IPS-15b (cell line): Measurements from ENCODE around the gene GALNT17.
A peak's percentile ranks its signal among the peaks of the same experiment; 100 is the strongest.
"Not testable (repeated sequence)": the region's sequence is repeated elsewhere in the genome, so short reads cannot be mapped to it uniquely, and the experiment has no call there.

ENCODE experiments used
- H3K27me3 ChIP-seq: one replicate; pipeline ENCODE4 v1.6.1; 2013; ENCODE audit warnings: low read length; ENCODE audit not compliant: control insufficient read depth, insufficient read depth
- H3K36me3 ChIP-seq: one replicate; pipeline ENCODE4 v1.6.1; 2013; ENCODE audit warnings: low read length; ENCODE audit not compliant: control insufficient read depth, insufficient read depth
- H3K4me1 ChIP-seq: one replicate; pipeline ENCODE4 v1.6.1; 2013; ENCODE audit warnings: mild to moderate bottlenecking, low read length; ENCODE audit not compliant: control insufficient read depth, insufficient read depth
- H3K4me3 ChIP-seq: one replicate; pipeline ENCODE4 v1.5.1; 2013; ENCODE audit warnings: low read depth, low read length
- H3K9ac ChIP-seq: one replicate; pipeline ENCODE4 v1.6.1; 2013; ENCODE audit warnings: low read depth, mild to moderate bottlenecking, low read length
- H3K9me3 ChIP-seq: one replicate; pipeline ENCODE4 v1.6.1; 2013; ENCODE audit warnings: mild to moderate bottlenecking, low read length; ENCODE audit not compliant: control insufficient read depth, insufficient read depth

Gene GALNT17

DNA sequence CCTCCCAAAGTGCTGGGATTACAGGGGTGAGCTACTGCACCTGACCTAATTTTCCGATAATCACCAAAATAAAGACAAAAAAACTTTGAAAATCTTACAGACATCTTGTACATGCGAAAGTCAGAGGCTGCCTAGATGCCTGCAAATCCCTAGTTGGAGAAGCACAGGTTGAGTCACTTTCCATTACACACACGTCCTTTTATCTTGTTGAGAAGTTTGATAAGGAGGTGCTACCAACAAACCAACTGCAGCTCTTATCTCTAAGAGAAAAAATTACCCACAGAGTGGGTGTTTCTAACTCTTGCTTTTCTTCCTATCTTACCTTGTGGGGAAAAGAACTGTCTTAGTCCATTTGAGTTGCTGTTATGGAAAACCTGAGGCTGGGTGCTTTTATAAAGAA lies 589.8 kb downstream of the GALNT17 start:
- Histone ChIP-seq H3K36me3 (no peaks in the 10 kb centered on the region), H3K4me1 (no peaks in the 10 kb centered on the region), H3K9ac (no peak overlapping the region), H3K27me3 (no peaks in the 10 kb centered on the region), H3K4me3 (no peak overlapping the region), H3K9me3 (no peaks in the 10 kb centered on the region)

DNA sequence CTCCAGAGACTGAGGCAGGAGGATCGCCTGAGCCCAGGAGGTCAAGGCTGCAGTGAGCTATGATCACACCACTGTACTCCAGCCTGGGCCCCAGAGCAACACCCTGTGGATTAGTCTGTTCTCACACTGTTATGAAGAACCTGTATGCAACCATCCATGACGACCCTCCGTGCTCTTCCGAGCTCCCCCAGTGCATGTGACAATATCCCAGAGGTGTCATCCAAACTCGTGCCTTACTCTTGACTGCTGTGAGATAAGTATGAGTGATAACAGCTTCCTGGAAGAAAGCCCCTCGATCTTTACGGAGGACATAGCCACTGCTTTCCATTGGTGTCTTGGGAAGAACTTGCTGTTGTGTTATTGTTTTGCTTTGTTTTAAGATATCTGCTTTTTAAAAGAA lies 591.9 kb downstream of the GALNT17 start:
- no peak overlapping the region for H3K4me3 ChIP-seq
- no peaks in the 10 kb centered on the region for H3K4me1 ChIP-seq
- H3K27me3 ChIP-seq: no peaks in the 10 kb centered on the region
- H3K9ac ChIP-seq: no peak overlapping the region
- no peaks in the 10 kb centered on the region for H3K36me3 ChIP-seq
- no peaks in the 10 kb centered on the region for H3K9me3 ChIP-seq

DNA sequence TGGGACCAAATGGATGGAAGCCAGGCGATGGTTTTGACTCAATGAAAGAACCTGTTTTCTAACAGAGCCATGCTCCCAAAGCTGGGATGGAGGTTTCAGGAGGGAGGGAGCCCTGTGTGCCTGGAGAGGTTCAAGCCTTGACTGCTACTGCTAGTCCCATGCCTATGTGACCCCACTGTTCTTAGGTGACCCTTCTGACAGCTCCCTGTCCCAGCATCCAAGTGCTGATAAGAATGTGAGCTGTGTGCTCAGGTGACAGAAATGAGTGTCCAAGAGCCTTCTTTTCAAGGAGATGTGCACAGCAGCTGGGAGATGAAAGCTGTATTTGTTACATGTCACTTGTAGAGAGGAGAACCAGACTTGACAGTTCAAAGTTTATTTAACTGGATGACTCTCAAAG lies 595.4 kb downstream of the GALNT17 start:
- H3K36me3 ChIP-seq: no peaks in the 10 kb centered on the region
- H3K9me3 ChIP-seq: no peaks in the 10 kb centered on the region

DNA sequence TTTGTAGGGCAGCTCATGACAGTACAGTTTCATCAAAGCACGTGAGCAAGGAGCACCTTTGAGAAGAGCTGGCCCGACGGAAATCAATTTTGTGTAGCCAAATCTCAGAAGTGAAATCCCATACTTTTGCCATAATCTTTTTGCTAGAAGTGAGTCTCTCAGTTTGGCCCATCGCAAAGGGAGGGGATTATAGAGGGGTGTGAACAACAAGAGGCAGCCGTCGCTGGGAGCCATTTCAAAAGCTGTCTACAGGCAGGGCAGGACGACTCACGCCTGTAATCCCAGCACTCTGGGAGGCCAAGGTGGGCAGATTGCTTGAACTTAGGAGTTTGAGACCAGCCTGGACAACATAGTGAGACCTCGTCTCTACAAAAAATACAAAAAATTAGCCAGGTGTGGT lies 599.8 kb downstream of the GALNT17 start:
- Histone ChIP-seq H3K36me3 (no peaks in the 10 kb centered on the region), H3K9ac (no peak overlapping the region), H3K4me1 (no peaks in the 10 kb centered on the region)

More for the DNA sequence above, 595.4 kb downstream of the GALNT17 start:
- Histone ChIP-seq H3K27me3 (no peaks in the 10 kb centered on the region), H3K4me1 (no peaks in the 10 kb centered on the region), H3K4me3 (no peak overlapping the region), H3K9ac (no peak overlapping the region)

DNA sequence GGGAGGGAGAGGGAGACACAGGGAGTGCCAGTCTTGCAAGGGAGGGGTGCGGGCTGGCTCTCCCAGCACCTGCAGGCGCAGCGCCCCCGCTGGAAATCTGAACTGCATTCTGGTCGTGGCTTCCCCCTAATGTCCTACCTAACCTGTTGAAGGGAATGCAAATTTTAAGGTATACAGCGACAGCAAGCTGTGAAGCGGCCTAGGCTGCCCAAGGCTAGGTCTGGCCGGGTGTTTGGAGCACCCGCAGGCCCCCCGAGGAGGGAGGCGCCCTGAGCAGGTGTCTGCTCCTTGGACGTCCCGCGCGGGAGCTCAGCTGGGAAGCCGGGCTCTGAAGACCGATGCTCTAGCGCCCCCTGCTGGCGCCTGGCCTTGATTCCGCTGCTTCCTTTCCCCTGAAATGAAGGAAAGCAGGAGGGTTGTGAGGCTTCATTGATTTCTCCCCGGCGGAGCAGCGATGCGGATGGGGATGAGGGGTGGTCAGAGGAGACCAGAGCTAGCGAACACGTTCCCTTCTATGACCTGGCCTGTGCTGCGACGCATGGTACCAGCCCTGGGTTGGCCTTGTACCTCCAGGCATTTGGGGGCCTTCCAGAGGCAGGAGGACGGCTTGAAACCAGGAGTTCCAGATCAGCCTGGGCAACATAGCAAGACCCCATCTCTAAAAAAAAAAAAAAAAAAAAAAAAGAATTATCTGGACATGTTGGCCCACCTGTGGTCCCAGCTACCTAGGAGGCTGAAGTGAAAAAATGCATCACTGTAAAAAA lies 601.3 kb downstream of the GALNT17 start:
- Histone ChIP-seq H3K36me3 (no peaks in the 10 kb centered on the region), H3K4me3 (peak overlapping the region; percentile 61), H3K9ac (no peak overlapping the region), H3K4me1 (no peaks in the 10 kb centered on the region), H3K27me3 (no peaks in the 10 kb centered on the region), H3K9me3 (no peaks in the 10 kb centered on the region)

More for the DNA sequence above, 599.8 kb downstream of the GALNT17 start:
- no peaks in the 10 kb centered on the region for H3K27me3 ChIP-seq
- H3K9me3 ChIP-seq: no peaks in the 10 kb centered on the region
- H3K4me3 ChIP-seq: no peak overlapping the region

DNA sequence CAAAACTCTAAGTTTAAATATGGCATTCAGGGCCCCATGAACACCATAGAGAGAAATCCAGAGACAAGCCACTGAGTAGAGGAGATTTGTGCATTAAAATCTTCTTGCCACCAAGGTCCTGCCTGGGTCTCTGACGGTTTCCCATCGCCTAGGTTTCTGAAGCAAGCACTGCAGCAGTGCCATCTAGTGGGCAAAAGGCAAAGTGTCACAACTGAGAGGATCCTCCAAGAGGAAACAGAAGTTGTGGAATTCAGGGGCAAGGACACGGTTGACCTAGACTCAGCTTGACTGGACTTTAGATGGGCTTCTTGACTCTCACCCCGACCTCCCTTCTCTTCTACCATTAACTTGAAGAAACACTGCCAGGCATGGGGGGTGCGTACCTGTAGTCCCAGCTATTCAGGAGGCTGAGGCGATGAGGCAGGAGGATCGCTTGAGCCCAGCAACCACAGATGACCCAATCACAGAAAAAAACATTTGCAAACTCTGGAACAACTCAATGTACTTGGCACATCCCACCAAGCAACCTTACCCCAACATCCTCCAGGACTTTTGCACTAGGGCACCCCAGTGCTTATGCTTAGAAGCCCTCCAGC lies 604.1 kb downstream of the GALNT17 start:
- no peaks in the 10 kb centered on the region for H3K27me3 ChIP-seq
- H3K9ac ChIP-seq: no peak overlapping the region
- H3K4me3 ChIP-seq: no peak overlapping the region
- no peaks in the 10 kb centered on the region for H3K36me3 ChIP-seq
- H3K4me1 ChIP-seq: no peaks in the 10 kb centered on the region
- no peaks in the 10 kb centered on the region for H3K9me3 ChIP-seq

DNA sequence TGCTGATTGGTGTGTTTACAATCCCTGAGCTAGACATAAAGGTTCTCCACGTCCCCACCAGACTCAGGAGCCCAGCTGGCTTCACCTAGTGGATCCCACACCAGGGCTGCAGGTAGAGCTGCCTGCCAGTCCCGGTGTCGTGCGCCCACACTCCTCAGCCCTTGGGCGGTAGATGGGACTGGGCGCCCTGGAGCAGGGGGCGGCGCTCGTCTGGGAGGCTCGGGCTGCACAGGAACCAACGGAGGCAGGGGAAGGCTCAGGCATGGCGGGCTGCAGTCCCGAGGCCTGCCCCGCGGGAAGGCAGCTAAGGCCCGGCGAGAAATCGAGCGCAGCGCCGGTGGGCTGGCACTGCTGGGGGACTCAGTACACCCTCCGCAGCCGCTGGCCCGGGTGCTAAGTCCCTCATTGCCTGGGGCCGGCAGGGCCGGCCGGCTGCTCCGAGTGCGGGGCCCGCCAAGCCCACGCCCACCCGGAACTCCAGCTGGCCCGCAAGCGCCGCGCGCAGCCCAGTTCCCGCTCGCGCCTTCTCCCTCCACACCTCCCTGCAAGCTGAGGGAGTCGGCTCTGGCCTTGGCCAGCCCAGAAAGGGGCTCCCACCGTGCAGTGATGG lies 606.1 kb downstream of the GALNT17 start:
- not testable (repeated sequence) for H3K4me1 ChIP-seq, H3K9me3 ChIP-seq, H3K27me3 ChIP-seq, H3K9ac ChIP-seq, H3K4me3 ChIP-seq, H3K36me3 ChIP-seq

DNA sequence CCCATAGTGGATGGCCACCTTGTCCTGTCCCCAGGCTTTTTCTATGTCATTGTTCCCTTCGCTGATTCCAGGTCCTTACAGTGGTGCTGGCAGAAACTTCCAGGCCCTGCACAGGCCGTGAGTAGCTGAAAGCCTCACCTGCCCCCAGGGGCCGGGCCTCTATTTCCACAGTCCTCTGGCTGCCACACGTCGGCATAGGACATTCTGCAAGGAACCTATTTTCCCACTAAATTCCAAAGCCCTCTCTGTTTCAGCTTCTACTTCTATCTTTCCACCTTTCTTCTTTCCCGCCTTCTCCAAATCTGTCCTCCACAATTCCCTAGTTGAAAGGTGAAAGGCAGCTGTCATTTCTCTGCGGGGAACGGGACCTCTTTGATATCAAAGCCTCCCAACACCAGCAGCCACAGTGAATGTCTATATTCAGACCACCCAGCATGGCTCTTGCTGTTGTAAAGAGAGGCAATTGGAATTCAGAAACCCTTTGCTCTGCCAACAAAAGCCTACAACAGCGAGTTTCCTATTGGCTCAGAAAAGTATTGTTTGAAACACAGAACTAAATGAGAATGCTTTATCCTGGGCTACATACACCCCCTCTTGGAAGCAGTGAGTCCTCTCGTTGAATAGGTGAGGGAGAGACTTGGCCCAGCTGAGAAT lies 607.7 kb downstream of the GALNT17 start:
- no peaks in the 10 kb centered on the region for H3K9me3 ChIP-seq
- no peaks in the 10 kb centered on the region for H3K36me3 ChIP-seq
- no peaks in the 10 kb centered on the region for H3K27me3 ChIP-seq
- H3K9ac ChIP-seq: no peak overlapping the region
- no peak overlapping the region for H3K4me3 ChIP-seq
- H3K4me1 ChIP-seq: no peaks in the 10 kb centered on the region

DNA sequence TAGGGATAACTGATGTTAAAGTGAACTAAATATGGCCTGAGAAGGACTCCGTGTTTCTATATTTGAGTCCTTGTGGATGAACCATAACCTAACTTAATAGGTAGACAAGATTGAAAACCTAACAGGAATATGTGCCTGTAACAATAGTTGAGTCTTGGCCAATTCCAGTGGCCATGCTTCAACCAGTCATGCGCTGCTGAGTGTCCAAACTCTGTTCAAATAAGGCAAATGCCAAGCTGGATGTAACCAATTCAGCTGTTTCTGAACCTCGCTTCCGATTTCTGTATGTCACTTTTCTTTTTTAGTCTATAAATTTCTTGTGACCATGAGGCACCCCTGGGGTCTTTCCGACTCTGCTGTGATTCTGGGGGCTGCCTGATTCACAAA lies 608.2 kb downstream of the GALNT17 start:
- Histone ChIP-seq H3K4me3 (no peak overlapping the region), H3K4me1 (no peaks in the 10 kb centered on the region), H3K36me3 (no peaks in the 10 kb centered on the region), H3K9ac (no peak overlapping the region), H3K27me3 (no peaks in the 10 kb centered on the region), H3K9me3 (no peaks in the 10 kb centered on the region)

DNA sequence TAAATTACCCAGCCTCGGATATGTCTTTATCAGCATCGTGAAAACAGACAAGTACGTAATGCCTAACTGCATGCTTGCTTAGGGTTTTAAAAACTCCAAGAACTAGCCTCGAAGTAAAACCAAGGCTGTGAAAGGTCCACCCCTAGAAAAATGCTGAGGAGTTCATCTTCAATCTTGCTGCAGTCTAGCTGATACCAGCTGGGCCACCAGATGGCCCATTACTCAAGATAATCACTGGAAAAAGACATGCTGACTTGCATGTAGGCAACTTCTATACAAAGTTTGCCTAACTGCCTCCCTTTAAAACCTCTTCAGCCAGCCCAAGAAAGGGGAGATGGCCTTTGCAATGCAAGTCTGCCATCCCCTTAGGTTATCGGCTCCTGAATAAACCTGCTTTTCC lies 614.1 kb downstream of the GALNT17 start:
- no peaks in the 10 kb centered on the region for H3K9me3 ChIP-seq
- H3K4me1 ChIP-seq: no peaks in the 10 kb centered on the region
- H3K27me3 ChIP-seq: no peaks in the 10 kb centered on the region

DNA sequence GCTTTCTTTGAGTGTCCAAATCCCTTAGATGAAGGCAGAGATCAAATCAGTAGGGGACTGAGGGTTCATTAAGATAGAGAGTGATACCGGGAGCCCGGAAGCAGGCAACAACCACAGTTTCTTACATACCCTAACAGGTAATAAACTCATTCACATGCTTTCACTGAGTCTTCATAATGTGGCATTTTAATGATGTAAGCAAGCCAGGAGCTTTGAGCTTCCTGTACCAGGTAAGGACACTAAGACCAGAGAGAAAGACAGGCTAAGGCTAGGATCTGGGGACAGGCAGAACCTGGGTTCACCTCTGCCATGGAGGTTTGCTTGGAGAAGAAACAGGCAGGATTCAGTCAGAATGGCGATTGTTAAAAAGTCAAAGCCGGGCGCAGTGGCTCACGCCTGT lies 618.3 kb downstream of the GALNT17 start:
- no peaks in the 10 kb centered on the region for H3K36me3 ChIP-seq
- H3K27me3 ChIP-seq: peaks cover 8% of the 10 kb centered on the region
- H3K9ac ChIP-seq: no peak overlapping the region
- no peak overlapping the region for H3K4me3 ChIP-seq
- no peaks in the 10 kb centered on the region for H3K4me1 ChIP-seq
- no peaks in the 10 kb centered on the region for H3K9me3 ChIP-seq

More for the DNA sequence above, 614.1 kb downstream of the GALNT17 start:
- no peak overlapping the region for H3K9ac ChIP-seq
- H3K36me3 ChIP-seq: no peaks in the 10 kb centered on the region
- H3K4me3 ChIP-seq: no peak overlapping the region
